Endothelial cell of umbilical vein (primary cell): ENCODE measurements around the gene ZNF74. TPM values are rescaled to one million over a fixed set of nuclear protein-coding genes. Genes with fewer than 3 reads are reported as not detected.
"Not testable (repeated sequence)": the region's sequence is repeated elsewhere in the genome, so short reads cannot be mapped to it uniquely, and the experiment has no call there.

Experiments used
- BruUV-seq: library from RNA; stranded (reverse); fragments of 400-500 nt; replicated peaks from 2 replicates; lab custom pipeline; 2021; lab: Mats Ljungman, UMichigan
- CTCF ChIA-PET: fragments of 300-600, 350-600 bp; sonication (Branson Sonifier 250); formaldehyde crosslinking; loops from one replicate; lab custom pipeline; 2021; ENCODE audit warnings: antibody characterized with exemption, inconsistent platforms; lab: Charles Lee
- POLR2A ChIA-PET: fragments of 300-600, 350-600 bp; sonication (Branson Sonifier 250); formaldehyde crosslinking; loops from one replicate; lab custom pipeline; 2021; ENCODE audit warnings: antibody characterized with exemption, inconsistent platforms; lab: Charles Lee
- DNase-seq: peaks from one replicate; pipeline ENCODE4 v3.0.0-alpha.2; 2011; ENCODE audit warnings: low read depth, low spot score
- FAIRE-seq: peaks from 2 replicates; lab custom pipeline; 2011; peaks lifted over from hg19 to GRCh38; lab: Jason Lieb, UNC
- H2AFZ ChIP-seq: 2 replicates; pipeline ENCODE4 v1.6.0; 2012; ENCODE audit warnings: low read depth, low read length, control low read depth, inconsistent platforms
- H3K27ac ChIP-seq: 2 replicates; pipeline ENCODE4 v1.5.1; 2011; ENCODE audit warnings: low read depth, mild to moderate bottlenecking, control low read depth, low read length, moderate library complexity; ENCODE audit not compliant: insufficient read depth
- H3K27me3 ChIP-seq, 2 experiments: 2 replicates each; pipeline versions ENCODE4 v1.6.0 to v1.6.1; 2011; ENCODE audit warnings: low read length in 2 of 2, mixed read lengths in 1 of 2; ENCODE audit not compliant: control insufficient read depth in 2 of 2, insufficient read depth in 2 of 2
- H3K36me3 ChIP-seq, 2 experiments: 2 replicates in 1 of 2; 3 replicates in 1 of 2; pipeline ENCODE4 v1.5.1; 2011; ENCODE audit warnings: low read length in 2 of 2, mild to moderate bottlenecking in 1 of 2, moderate library complexity in 1 of 2; ENCODE audit not compliant: control insufficient read depth in 2 of 2, insufficient read depth in 2 of 2; ENCODE audit errors: extremely low read depth in 1 of 2
- H3K4me1 ChIP-seq: 3 replicates; pipeline ENCODE4 v1.5.1; 2011; ENCODE audit warnings: mild to moderate bottlenecking, low read length; ENCODE audit not compliant: control insufficient read depth, insufficient read depth; ENCODE audit errors: extremely low read depth
- H3K4me2 ChIP-seq: 2 replicates; pipeline ENCODE4 v1.6.1; 2011; ENCODE audit warnings: low read length, control low read depth, mixed read lengths; ENCODE audit not compliant: insufficient read depth
- H3K4me3 ChIP-seq, 3 experiments: fragments of 200-600 bp in 1 of 3; sonication (generic), shearing (Covaris generic) in 1 of 3; replicated peaks in 1 of 3; 2 replicates each; pipeline ENCODE4 v1.5.1; 2011 to 2016; ENCODE audit warnings: control low read depth in 3 of 3, low read length in 3 of 3, mild to moderate bottlenecking in 2 of 3, inconsistent platforms in 1 of 3, low read depth in 1 of 3, moderate library complexity in 1 of 3; ENCODE audit not compliant: insufficient read depth in 1 of 3
- H3K79me2 ChIP-seq: 2 replicates; pipeline ENCODE4 v1.6.0; 2012; ENCODE audit warnings: low read length, inconsistent platforms; ENCODE audit not compliant: control insufficient read depth, insufficient read depth
- H3K9ac ChIP-seq: replicated peaks from 2 replicates; pipeline ENCODE3; 2011; ENCODE audit warnings: low read length, control low read depth; ENCODE audit not compliant: insufficient read depth; ENCODE audit errors: extremely low read depth
- H3K9me1 ChIP-seq: replicated peaks from 3 replicates; pipeline ENCODE4 v1.6.0; 2011; ENCODE audit warnings: mild to moderate bottlenecking, low read length; ENCODE audit not compliant: control insufficient read depth, insufficient read depth; ENCODE audit errors: extremely low read depth
- H3K9me3 ChIP-seq: replicated peaks from 2 replicates; pipeline ENCODE4 v1.5.1; 2012; ENCODE audit warnings: low read length, inconsistent platforms; ENCODE audit not compliant: control insufficient read depth, insufficient read depth
- H4K20me1 ChIP-seq: replicated peaks from 2 replicates; pipeline ENCODE3; 2011; ENCODE audit warnings: mild to moderate bottlenecking, low read length; ENCODE audit not compliant: control insufficient read depth, insufficient read depth; ENCODE audit errors: extremely low read depth
- dilution Hi-C: fragments of 300-500 bp; cut with MboI; formaldehyde crosslinking; loops from one replicate; pipeline ENCODE4 v1.15.0; 2019; ENCODE audit warnings: low sequenced_read_pairs; ENCODE audit not compliant: extremely low pct_ligation_motif_present
- intact Hi-C: fragments of 100-400 bp; cut with micrococcal nuclease; formaldehyde crosslinking; loops from one replicate; pipeline ENCODE4 v1.10.0; 2022
- polyA plus RNA-seq, 4 experiments: library from polyadenylated mRNA; depleted of rRNA in 3 of 4; stranded (reverse) in 3 of 4; unstranded in 1 of 4; fragments of >200 nt; gene quantifications; 2 replicates each; pipeline versions ENCODE4 v1.2.1 to v1.2.3, GENCODE V29; 2011 to 2012; ENCODE audit warnings: missing spikeins in 1 of 4
- total RNA-seq: library from RNA; stranded (reverse); gene quantifications from 2 replicates; pipeline ENCODE4 v1.2.3, GENCODE V29; 2021

Gene ZNF74
- total and polyA plus RNA-seq, 2 donors (not counting 3 experiments of a cell fraction or from before 2014, with no cell fraction given), result 8.6 to 13.4 TPM

DNA sequence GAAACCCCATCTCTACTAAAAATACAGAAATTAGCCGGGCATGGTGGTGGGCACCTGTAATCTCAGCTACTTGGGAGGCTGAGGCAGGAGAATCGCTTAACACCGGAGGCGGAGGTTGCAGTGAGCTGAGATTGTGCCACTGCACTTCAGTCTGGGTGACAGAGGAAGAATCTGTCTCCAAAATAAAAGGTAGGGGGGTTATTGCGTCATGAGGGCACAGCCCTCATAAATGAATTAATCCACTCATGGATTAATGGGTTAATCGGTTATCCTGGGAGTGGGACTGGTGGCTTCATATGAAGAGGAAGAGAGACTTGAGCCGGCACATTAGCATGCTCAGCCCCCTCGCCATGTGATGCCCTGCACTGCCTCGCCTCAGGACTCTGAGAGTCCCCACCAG lies 25.1 kb upstream of the ZNF74 start:
- BruUV-seq, H3K9me3 ChIP-seq, dilution Hi-C loops, POLR2A ChIA-PET, FAIRE-seq, CTCF ChIA-PET, H4K20me1 ChIP-seq, H3K9me1 ChIP-seq, intact Hi-C loops, H3K27me3 ChIP-seq, H3K36me3 ChIP-seq, H3K9ac ChIP-seq, H3K4me3 ChIP-seq, H2AFZ ChIP-seq, DNase-seq, H3K27ac ChIP-seq, H3K4me1 ChIP-seq, H3K79me2 ChIP-seq, H3K4me2 ChIP-seq: not testable (repeated sequence)

DNA sequence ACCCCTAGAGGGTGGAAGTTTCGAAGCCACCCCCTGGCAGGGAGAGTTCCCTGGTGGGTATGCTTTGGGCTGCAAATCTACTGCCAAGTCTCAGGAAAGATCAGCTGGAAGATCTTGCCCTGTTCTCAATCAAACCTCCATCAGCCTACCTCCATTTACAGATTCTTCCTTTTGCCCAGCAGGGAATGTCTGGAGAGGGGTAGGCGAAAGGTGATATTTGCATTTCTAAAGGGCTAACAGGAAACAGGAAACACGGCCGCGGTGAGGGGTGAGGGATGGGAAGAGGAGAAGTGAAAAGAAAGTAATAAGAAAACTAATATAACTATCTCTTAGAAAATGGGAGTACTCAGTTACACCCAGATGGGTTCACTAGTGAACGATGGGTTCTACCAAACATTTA lies 22.3 kb upstream of the ZNF74 start:
- H3K9ac ChIP-seq, intact Hi-C loops, H3K36me3 ChIP-seq, H3K9me1 ChIP-seq, DNase-seq, H3K79me2 ChIP-seq, H3K4me2 ChIP-seq, H3K27ac ChIP-seq, CTCF ChIA-PET, H3K27me3 ChIP-seq, FAIRE-seq, dilution Hi-C loops, H3K4me1 ChIP-seq, H3K9me3 ChIP-seq, BruUV-seq, H4K20me1 ChIP-seq, H2AFZ ChIP-seq, POLR2A ChIA-PET, H3K4me3 ChIP-seq: not testable (repeated sequence)

DNA sequence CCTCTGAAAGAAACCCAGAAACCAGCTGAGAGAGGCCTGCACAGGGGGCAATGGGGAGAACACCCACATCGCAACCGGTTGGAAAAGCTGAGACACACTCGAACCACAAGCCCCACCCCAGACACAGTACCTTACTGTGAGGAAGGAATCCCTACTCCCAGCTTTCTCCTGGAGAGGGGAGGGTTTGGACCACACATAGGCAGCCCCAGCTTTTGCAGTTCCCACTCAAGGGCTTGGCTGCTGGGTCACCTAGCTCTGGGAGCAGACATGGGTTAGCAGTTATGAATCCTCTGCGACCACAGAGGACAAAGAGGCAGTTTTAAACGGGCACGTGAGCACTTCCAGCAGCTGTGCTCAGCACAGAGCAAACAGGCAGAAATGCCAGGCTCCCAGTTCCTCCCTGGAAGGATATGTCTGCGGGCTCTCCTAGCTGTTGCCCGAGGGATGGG lies 21.5 kb upstream of the ZNF74 start:
- CTCF ChIA-PET, H3K27ac ChIP-seq, intact Hi-C loops, H3K36me3 ChIP-seq, H3K9ac ChIP-seq, H3K9me3 ChIP-seq, POLR2A ChIA-PET, FAIRE-seq, H3K79me2 ChIP-seq, H3K4me1 ChIP-seq, BruUV-seq, H3K4me3 ChIP-seq, H3K27me3 ChIP-seq, H2AFZ ChIP-seq, DNase-seq, H3K4me2 ChIP-seq, H4K20me1 ChIP-seq, dilution Hi-C loops, H3K9me1 ChIP-seq: not testable (repeated sequence)

- FAIRE-seq, H3K4me1 ChIP-seq, H4K20me1 ChIP-seq, CTCF ChIA-PET, H3K9me3 ChIP-seq, BruUV-seq, H2AFZ ChIP-seq, H3K4me2 ChIP-seq, POLR2A ChIA-PET, H3K79me2 ChIP-seq, DNase-seq, H3K9me1 ChIP-seq, intact Hi-C loops, dilution Hi-C loops, H3K27me3 ChIP-seq, H3K9ac ChIP-seq, H3K4me3 ChIP-seq, H3K27ac ChIP-seq, H3K36me3 ChIP-seq: not testable (repeated sequence)
Measured at GRCh38 chr22:20373195-20373706, 20.7 kb upstream of the ZNF74 start.
